HepG2 (cell line): Measurements from ENCODE around the gene SLIT3. TPM values are rescaled to one million over a fixed set of nuclear protein-coding genes. Genes with fewer than 3 reads are reported as not detected.

Experiments used
- CTCF ChIP-seq: sonication (generic); formaldehyde crosslinking; IDR thresholded peaks from 2 replicates; pipeline ENCODE4 v1.5.0; 2020; ENCODE audit warnings: mild to moderate bottlenecking, missing genetic modification reagents, moderate library complexity
- HBP1 ChIP-seq: IDR thresholded peaks from 2 replicates; pipeline ENCODE4 v1.6.1; 2016; ENCODE audit warnings: low read depth, control low read depth
- RXRB ChIP-seq: IDR thresholded peaks from 2 replicates; pipeline ENCODE4 v1.6.1; 2016; ENCODE audit warnings: borderline replicate concordance, missing genetic modification reagents, missing compliant biosample characterization
- SIX1 ChIP-seq: sonication (generic); formaldehyde crosslinking; IDR thresholded peaks from 2 replicates; pipeline ENCODE4 v1.4.0; 2020; ENCODE audit warnings: missing genetic modification reagents, borderline replicate concordance
- STAT5B ChIP-seq: sonication (generic); formaldehyde crosslinking; IDR thresholded peaks from 2 replicates; pipeline ENCODE4 v1.4.0; 2020; ENCODE audit warnings: missing genetic modification reagents
- ZNF337 ChIP-seq: sonication (generic); formaldehyde crosslinking; IDR thresholded peaks from 2 replicates; pipeline ENCODE4 v1.5.1; 2020; ENCODE audit warnings: missing genetic modification reagents, low read depth, mild to moderate bottlenecking, borderline replicate concordance
- ZNF446 ChIP-seq: sonication (generic); formaldehyde crosslinking; IDR thresholded peaks from 2 replicates; pipeline ENCODE4 v1.5.0; 2020; ENCODE audit warnings: mild to moderate bottlenecking, missing genetic modification reagents
- ZNF737 ChIP-seq: sonication (generic); formaldehyde crosslinking; IDR thresholded peaks from 2 replicates; pipeline ENCODE4 v1.5.0; 2020; ENCODE audit warnings: missing genetic modification reagents, mild to moderate bottlenecking, borderline replicate concordance
- polyA plus RNA-seq, 8 experiments: library from polyadenylated mRNA; depleted of rRNA in 3 of 8; stranded (reverse) in 7 of 8; unstranded in 1 of 8; fragments of >200 nt; fragmentation: Illumina TruSeq in 4 of 8; extraction: Trizol in 4 of 8; gene quantifications; 2 replicates each; pipeline versions ENCODE4 v1.2.1 to v1.2.3, GENCODE V29; 2011 to 2016; ENCODE audit warnings: low read depth in 4 of 8, missing spikeins in 1 of 8, mixed read lengths in 1 of 8; ENCODE audit not compliant: insufficient read depth in 1 of 8
- total RNA-seq, 5 experiments: library from RNA; depleted of rRNA; stranded (reverse); fragments of >200 nt; fragmentation: Illumina TruSeq; extraction: Trizol; gene quantifications; 2 replicates each; pipeline ENCODE4 v1.2.3, GENCODE V29; 2016; ENCODE audit warnings: low read depth in 1 of 5
- TF ChIP-seq, protein P1 (sequence below): sonication (generic); formaldehyde crosslinking; IDR thresholded peaks from 2 replicates; pipeline ENCODE4 v1.5.1; 2020; ENCODE audit warnings: mild to moderate bottlenecking, missing genetic modification reagents
- TF ChIP-seq, protein P2 (sequence below): sonication (generic); formaldehyde crosslinking; IDR thresholded peaks from 2 replicates; pipeline ENCODE4 v1.4.0; 2020; ENCODE audit warnings: missing genetic modification reagents

Gene SLIT3
- total and polyA plus RNA-seq, 2 of the 13 experiments (the other 11 are each of a cell fraction or from before 2014, with no cell fraction given): not detected

DNA sequence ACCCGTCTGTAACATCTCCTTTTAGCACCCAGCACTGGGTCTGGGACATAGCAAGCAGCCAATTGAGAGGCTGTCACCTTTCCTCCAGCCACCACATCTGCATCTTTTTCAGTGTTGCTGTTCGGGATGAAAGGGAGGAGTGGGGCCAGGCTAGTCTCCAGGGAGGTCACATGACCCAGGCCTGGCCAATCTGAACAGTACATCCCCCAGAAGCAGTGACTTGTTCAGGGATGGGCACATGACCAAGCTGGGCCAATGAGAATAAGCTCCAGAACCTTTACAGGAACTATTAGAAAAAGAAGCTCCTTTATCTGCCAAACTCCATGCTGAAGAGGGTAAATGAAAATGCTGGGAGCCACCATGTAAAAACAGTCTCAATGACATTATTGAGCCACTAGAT is 359.0 kb downstream of the SLIT3 start (continued):
- TF ChIP-seq, protein P1, sequence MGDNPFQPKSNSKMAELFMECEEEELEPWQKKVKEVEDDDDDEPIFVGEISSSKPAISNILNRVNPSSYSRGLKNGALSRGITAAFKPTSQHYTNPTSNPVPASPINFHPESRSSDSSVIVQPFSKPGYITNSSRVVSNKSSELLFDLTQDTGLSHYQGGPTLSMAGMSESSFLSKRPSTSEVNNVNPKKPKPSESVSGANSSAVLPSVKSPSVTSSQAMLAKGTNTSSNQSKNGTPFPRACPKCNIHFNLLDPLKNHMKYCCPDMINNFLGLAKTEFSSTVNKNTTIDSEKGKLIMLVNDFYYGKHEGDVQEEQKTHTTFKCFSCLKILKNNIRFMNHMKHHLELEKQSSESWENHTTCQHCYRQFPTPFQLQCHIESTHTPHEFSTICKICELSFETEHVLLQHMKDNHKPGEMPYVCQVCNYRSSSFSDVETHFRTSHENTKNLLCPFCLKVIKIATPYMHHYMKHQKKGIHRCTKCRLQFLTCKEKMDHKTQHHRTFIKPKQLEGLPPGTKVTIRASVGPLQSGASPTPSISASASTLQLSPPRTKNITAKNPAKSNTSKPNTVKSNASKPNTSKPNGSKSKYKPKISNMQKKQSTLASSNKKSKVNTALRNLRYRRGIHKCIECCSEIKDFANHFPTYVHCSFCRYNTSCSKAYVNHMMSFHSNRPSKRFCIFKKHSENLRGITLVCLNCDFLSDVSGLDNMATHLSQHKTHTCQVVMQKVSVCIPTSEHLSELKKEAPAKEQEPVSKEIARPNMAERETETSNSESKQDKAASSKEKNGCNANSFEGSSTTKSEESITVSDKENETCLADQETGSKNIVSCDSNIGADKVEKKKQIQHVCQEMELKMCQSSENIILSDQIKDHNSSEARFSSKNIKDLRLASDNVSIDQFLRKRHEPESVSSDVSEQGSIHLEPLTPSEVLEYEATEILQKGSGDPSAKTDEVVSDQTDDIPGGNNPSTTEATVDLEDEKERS: no peak
- TF ChIP-seq ZNF737 (CRISPR knock-in tag): no peak
- TF ChIP-seq SIX1 (CRISPR knock-in tag): no peak
- no peak for TF ChIP-seq CTCF (CRISPR knock-in tag)
- TF ChIP-seq ZNF446: no peak
- TF ChIP-seq ZNF337: no peak
- TF ChIP-seq HBP1: no peak
- no peak for TF ChIP-seq STAT5B (CRISPR knock-in tag)
- TF ChIP-seq, protein P2, sequence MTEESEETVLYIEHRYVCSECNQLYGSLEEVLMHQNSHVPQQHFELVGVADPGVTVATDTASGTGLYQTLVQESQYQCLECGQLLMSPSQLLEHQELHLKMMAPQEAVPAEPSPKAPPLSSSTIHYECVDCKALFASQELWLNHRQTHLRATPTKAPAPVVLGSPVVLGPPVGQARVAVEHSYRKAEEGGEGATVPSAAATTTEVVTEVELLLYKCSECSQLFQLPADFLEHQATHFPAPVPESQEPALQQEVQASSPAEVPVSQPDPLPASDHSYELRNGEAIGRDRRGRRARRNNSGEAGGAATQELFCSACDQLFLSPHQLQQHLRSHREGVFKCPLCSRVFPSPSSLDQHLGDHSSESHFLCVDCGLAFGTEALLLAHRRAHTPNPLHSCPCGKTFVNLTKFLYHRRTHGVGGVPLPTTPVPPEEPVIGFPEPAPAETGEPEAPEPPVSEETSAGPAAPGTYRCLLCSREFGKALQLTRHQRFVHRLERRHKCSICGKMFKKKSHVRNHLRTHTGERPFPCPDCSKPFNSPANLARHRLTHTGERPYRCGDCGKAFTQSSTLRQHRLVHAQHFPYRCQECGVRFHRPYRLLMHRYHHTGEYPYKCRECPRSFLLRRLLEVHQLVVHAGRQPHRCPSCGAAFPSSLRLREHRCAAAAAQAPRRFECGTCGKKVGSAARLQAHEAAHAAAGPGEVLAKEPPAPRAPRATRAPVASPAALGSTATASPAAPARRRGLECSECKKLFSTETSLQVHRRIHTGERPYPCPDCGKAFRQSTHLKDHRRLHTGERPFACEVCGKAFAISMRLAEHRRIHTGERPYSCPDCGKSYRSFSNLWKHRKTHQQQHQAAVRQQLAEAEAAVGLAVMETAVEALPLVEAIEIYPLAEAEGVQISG: no peak
- no peak for TF ChIP-seq RXRB
